HG02852 (cell line): ENCODE data around the gene FBXL19.

Source experiments
- ATAC-seq: cut with Tn5 transposase; IDR thresholded peaks from one replicate; pipeline ENCODE4 v1.9.1; 2021; ENCODE audit warnings: mild to moderate bottlenecking, moderate library complexity; ENCODE audit not compliant: unreplicated experiment

The FBXL19 gene

GRCh38 chr16:30961384-30961783 lies 38.0 kb downstream of the FBXL19 start:
- no peak for ATAC-seq

- ATAC-seq, result no peak
These were observed 40.6 kb downstream of the FBXL19 start for GRCh38 chr16:30963925-30964511.

- no peak for ATAC-seq
These were observed 41.3 kb downstream of the FBXL19 start for GRCh38 chr16:30964574-30965226.

- no peak for ATAC-seq
These were observed 42.1 kb downstream of the FBXL19 start for GRCh38 chr16:30965436-30965835.

GRCh38 chr16:30966033-30966619 lies 42.8 kb downstream of the FBXL19 start:
- ATAC-seq, result no peak

- no peak for ATAC-seq
These were observed 44.4 kb downstream of the FBXL19 start for GRCh38 chr16:30967795-30968194.

GRCh38 chr16:30969246-30969842 lies 46.0 kb downstream of the FBXL19 start:
- ATAC-seq, result no peak

- ATAC-seq, result no peak
These were observed 47.9 kb downstream of the FBXL19 start for GRCh38 chr16:30971298-30971697.

- no peak for ATAC-seq
These were observed 49.5 kb downstream of the FBXL19 start for GRCh38 chr16:30972872-30973271.

GRCh38 chr16:30974348-30974747 lies 51.0 kb downstream of the FBXL19 start:
- no peak for ATAC-seq

- ATAC-seq, result no peak
These were observed 53.1 kb downstream of the FBXL19 start for GRCh38 chr16:30976486-30976885.

- ATAC-seq, result no peak
These were observed 54.1 kb downstream of the FBXL19 start for GRCh38 chr16:30977502-30977901.

GRCh38 chr16:30979170-30980022 lies 56.0 kb downstream of the FBXL19 start:
- ATAC-seq, result no peak

- ATAC-seq, result no peak
These were observed 56.6 kb downstream of the FBXL19 start for GRCh38 chr16:30980023-30980371.

- no peak for ATAC-seq
These were observed 57.1 kb downstream of the FBXL19 start for GRCh38 chr16:30980434-30980833.

GRCh38 chr16:30980959-30981358 lies 57.6 kb downstream of the FBXL19 start:
- ATAC-seq, result no peak

GRCh38 chr16:30982548-30983288 lies 59.3 kb downstream of the FBXL19 start:
- no peak for ATAC-seq

- no peak for ATAC-seq
These were observed 60.0 kb downstream of the FBXL19 start for GRCh38 chr16:30983289-30983889.

GRCh38 chr16:30983898-30984610 lies 60.7 kb downstream of the FBXL19 start:
- no peak for ATAC-seq
